ENCODE measurements around the gene RNLS.
"Not testable (repeated sequence)": the region's sequence is repeated elsewhere in the genome, so short reads cannot be mapped to it uniquely, and the experiment has no call there.

Gene RNLS

DNA sequence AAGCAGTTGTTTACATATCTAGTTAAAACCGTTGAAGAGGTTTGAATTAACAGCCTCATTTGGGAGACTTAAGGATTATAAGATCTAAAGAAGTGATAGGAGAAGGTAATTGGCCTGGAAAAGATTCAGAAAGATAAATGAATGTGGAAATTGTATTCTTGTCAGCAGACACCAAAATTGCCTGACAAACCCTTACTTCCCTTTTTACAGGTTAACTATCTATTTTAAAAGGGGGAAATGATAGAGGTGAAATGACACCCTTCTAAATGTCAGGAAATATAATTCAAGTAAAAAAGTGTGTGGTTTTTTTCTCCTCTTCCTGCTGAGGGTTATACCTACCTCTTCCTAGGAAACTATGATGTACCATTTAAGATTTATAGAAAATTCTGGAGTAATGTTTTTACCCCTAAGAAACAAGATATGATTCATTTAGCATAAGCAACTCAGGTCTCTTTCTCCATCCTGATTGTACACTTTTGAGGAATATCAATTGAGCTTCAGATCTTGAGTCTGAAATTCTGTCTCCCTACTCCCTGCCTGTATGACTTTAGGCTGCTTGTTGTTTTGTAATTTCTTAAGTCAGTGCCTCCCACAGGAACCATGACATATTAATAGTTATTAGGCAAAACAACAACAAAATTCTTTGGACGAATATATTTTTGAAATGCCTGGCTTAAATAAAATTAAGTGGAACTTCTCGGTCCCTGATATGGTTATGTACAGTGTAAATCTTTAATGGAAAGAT, 250.4 kb downstream of the RNLS start:
- DNase-seq, result no peak

DNA sequence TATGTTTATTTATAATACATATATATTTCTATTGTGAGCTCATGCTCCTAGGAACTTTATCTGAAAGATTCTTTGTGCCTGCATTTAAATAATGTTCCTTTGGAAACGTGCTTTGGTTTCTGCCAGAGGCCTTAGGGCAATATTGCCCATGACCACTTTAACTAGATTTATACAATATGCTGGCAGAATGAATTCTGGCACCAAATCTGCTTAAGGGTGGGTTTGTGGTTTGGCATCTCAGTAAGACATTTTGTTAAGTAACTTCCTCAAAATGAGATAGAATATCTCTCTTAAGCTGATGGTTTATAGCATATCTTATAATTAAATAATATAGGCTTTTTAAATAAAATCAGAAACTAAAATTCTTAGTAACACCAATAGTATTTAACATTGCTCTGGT, 252.9 kb downstream of the RNLS start:
- DNase-seq, result no peak

- DNase-seq, result no peak
These were observed 260.6 kb downstream of the RNLS start for GRCh38 chr10:88322324-88323063.

- no peak for DNase-seq
These were observed 263.1 kb downstream of the RNLS start for GRCh38 chr10:88319960-88320517.

DNA sequence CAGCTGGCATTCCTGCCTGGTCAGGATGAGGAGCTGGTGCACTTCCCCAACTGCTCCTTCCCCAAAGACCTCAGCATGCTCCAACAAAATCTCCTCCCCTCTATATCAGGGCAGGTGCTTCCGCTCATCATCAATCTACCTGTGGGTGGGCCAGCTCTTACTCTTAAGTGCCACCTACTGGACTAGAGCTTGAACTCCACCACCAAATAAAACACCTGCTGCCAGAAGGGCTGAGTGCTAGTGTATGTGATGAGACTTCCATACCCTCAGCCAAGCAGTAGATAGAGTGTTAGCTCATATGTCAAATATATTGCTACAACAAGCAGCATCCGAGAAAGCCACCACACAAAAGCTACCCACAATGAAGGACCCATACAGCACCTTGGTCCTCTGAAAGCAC, 264.3 kb downstream of the RNLS start:
- DNase-seq, result no peak

DNA sequence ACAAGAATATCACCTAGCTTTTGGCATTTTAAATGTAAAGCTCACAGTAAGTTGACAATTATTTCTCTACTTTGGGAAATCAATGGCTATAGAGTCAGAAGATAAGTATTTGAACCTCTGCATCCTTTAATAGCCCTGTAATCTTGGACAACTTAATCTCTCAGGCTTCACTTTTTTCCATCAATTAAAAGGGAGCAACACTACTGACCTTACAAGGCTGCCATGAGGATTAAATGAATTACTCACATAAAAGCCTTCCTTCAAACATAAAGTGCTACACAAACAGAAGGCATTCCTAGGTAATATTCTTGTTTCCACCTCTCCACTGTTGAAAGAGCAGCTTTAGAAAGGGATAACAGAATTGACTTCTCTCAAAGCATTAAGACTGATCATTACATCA, 266.0 kb downstream of the RNLS start:
- no peak for DNase-seq

DNA sequence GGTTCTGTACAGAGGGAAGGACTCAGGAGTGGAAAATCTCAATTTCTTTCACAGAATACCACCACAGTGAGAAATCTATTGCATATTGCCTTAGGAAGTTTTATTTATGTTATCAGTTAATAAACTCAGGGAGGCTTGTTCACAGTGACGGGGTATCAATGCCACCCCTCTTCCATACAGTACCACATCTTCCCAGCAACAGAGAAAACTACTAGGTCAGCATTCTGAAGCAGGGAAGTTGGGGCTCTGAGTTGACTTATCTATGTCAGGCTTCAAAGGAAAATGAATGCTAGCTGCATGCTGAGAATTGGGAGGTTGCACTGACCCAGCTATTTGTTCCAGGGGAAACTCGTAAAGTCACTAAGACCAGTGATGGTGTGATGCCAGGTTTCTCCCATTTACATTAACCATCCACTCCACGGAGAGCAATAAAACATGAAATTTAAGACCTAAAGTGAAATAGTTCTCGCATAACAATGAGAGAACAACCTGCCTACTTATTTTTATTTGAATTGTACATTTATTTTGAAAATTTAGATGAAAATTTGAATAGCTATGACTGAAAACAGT, 266.7 kb downstream of the RNLS start:
- no peak for DNase-seq

DNA sequence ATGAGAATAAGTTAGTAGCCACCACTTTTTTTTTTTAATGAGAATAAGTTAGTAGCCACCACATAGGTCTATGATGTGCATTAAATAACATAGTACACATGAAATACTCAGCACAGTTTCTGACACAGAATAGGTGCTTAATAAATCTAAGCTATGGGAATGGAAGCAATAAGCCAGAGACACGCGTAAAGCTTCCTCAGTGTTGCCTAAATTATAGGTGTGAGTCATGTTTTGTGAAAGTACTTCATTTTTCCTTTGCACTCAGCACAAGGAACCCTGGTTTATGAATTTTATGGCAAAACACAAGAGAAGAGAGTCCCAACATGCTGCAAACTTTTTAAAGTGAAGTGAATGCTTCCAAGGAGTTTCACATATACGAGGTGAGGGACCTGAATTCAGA, 267.4 kb downstream of the RNLS start:
- no peak for DNase-seq

- no peak for DNase-seq
These were observed 268.8 kb downstream of the RNLS start for GRCh38 chr10:88314362-88314761.

DNA sequence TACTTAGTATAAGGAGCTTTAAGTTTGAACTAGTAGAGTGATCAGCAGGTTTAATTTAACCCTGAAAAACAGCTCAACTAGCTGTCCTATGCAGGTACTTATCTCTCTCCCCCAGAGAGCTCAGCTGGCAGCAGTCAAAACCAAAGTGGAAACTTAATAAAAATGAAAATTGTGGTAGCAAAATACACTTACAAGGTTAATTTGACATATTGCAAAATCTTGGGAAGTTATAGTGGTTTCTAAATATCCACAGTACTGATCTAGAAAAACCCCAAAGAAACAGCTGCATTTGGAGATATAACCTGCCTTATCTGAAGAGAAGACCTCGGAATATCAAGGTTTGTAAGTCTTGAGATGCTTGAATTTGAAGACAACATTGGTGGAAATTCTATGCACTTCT, 269.2 kb downstream of the RNLS start:
- no peak for DNase-seq

DNA sequence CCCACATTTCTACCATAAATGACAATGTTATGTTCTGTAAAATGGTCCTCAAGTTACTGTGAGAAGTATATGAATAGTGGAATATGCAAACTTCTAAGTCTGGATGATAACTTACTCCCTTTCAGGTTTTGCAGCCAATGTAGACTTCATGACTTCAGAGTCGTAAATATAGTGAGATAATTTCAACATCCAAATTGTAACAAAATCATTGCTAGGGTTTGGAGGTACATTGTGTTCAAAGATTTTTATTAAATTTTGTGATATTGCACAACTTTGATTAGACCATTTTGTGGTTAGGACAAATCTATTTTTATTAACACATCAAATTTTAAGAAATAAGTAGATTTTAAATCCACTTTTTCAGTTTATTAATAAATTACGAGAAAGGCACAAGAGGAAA, 270.3 kb downstream of the RNLS start:
- DNase-seq, result no peak

- no peak for DNase-seq
These were observed 271.9 kb downstream of the RNLS start for GRCh38 chr10:88311264-88311663.

DNA sequence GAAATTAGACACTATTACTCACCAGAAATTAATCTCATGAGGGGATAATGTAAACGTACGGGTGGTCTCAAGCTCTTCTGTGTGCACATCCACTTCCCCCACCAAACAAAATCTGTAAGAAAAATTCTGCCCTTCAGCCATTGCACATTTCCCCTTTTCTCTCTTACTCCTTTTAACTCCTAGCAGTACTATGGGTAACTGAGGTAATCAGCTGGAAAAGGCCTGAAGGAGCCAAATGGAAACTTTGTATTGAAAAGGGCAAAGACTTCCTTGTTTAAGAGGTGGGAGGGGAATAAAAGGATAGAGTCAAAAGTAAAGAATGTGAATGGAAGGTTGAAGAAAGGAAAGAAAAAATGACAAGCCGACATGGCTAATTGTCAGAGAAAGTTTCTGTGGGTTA, 273.8 kb downstream of the RNLS start:
- DNase-seq, result no peak

DNA sequence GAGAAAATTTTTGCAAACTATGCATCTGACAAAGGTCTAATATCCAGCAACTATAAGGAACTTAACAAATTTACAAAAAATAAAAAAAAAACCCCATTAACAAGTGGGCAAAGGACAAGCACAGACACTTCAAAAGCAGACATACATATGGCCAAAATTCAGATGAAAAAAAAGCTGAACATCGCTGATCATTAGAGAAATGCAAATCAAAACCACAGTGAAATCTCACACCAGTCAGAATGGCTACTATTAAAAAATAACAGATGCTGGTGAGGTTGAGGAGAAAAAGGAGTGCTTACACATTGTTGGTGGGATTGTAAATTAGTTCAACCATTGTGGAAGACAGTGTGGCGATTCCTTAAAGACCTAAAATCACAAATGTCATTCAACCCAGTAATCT, 274.8 kb downstream of the RNLS start:
- DNase-seq, result not testable (repeated sequence)

- DNase-seq, result no peak
These were observed 283.3 kb downstream of the RNLS start for GRCh38 chr10:88299787-88300186.

DNA sequence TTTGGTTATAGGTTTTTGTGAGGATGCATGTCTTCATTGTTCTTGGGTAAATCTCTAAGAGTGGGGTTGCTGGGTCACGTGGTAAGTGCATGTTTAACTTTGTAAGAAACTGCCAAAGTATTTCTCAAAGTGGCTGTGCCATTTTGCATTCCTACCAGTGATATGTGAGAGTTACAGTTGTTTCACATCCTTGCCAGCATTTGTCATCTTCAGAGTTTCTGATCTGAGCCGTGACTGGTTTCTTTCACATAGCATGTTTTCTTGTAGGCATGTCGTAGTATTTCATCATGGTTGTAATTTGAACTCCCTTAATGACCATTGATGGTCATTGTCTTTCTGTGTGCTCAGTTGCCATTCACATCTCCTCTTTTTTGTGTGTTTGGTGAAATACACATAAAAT, 286.0 kb downstream of the RNLS start:
- no peak for DNase-seq

GRCh38 chr10:88293651-88294230, 289.4 kb downstream of the RNLS start:
- DNase-seq, result no peak

- DNase-seq, result no peak
These were observed 290.0 kb downstream of the RNLS start for GRCh38 chr10:88293073-88293472.

DNA sequence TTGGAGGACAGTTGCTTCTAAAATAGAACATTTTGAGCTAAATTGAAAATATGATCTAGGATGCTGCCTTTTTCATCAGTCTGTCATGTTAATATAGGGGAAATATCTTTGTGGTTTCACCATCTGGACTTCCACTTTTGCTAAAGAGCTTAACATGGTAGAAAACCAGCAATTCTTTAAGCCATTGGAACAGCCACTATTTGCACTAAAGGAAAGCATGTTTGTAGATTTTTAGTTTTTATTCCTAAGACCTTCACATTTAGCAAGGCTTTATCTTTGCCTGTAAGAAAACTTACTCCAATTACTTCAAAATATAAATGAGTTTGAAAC, 291.0 kb downstream of the RNLS start:
- no peak for DNase-seq

DNA sequence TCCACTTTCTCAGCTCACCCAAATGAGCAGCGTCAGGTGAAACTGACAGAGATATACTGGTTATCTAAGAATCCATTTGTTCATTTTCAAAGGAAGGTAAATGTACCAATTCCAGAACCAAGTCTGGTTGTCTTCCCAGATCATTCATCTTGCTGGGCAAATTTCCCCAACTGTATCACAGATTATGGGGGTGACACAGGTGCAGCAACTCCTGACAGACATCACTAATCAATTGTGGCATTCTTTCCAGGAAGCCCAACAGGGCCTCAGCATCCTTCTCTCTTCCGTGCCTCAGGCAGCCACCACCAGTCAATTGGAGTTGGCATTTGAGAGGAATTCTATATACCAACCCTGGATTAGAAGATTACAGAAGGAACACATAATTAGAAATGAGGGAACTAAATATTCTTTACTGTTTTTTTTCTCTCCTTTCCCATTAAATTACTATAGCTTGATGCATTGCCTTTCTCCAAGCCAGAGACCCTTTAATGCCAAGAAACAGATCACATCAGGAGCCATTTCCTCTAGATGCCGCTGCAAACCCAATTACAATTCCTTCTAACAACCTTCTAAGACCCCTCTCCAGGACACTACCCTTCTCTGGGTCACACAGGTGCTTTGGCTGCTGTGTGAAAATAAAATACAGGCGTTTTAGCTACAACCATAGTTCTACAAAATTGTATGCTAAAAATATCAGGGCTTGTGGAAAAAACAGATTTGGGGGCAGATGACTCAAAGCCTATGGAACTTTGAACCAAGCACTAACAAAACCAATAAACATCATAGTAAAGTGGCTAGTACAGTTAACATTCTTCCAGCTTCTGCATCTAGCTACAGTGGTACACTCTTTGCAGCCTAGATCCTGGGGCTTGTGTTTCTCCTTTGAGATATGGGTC, 291.6 kb downstream of the RNLS start:
- no peak for DNase-seq

- no peak for DNase-seq
These were observed 293.8 kb downstream of the RNLS start for GRCh38 chr10:88289342-88289741.

- no peak for DNase-seq
These were observed 294.6 kb downstream of the RNLS start for GRCh38 chr10:88288320-88289059.

Measured in activated CD8-positive, alpha-beta memory T cell treated with anti-CD3 and anti-CD28 coated beads, Interleukin-2, amount 50 U/mL, for 48 hours (primary cell).